HUES48 (cell line): ENCODE results near the gene NCK2.

Experiments
- H3K27ac ChIP-seq: one replicate; pipeline ENCODE4 v1.7.0; 2013; ENCODE audit warnings: low read depth, low read length, inconsistent platforms
- H3K27me3 ChIP-seq: 2 replicates; pipeline ENCODE4 v1.6.1; 2013; ENCODE audit warnings: mild to moderate bottlenecking, low read length; ENCODE audit not compliant: control insufficient read depth, insufficient read depth
- H3K36me3 ChIP-seq: 2 replicates; pipeline ENCODE4 v1.6.1; 2013; ENCODE audit warnings: low read length; ENCODE audit not compliant: control insufficient read depth, insufficient read depth
- H3K4me1 ChIP-seq: 2 replicates; pipeline ENCODE4 v1.6.1; 2013; ENCODE audit warnings: mild to moderate bottlenecking, low read length; ENCODE audit not compliant: control insufficient read depth, insufficient read depth
- H3K4me3 ChIP-seq: 2 replicates; pipeline ENCODE4 v1.5.1; 2013; ENCODE audit warnings: mild to moderate bottlenecking, low read depth, low read length
- H3K9ac ChIP-seq: 2 replicates; pipeline ENCODE4 v1.6.1; 2013; ENCODE audit warnings: mild to moderate bottlenecking, low read depth, low read length, moderate library complexity
- H3K9me3 ChIP-seq: 2 replicates; pipeline ENCODE4 v1.6.1; 2013; ENCODE audit warnings: low read length; ENCODE audit not compliant: control insufficient read depth, insufficient read depth

NCK2 gene

GRCh38 chr2:105794926-105795574 lies 50.3 kb downstream of the NCK2 start:
- H3K4me1 ChIP-seq: peaks cover 49% of the 10 kb centered on the region
- H3K9me3 ChIP-seq: no peaks in the 10 kb centered on the region
- no peaks in the 10 kb centered on the region for H3K36me3 ChIP-seq
- H3K27me3 ChIP-seq: no peaks in the 10 kb centered on the region
- H3K9ac ChIP-seq: no peak overlapping the region
- no peak overlapping the region for H3K4me3 ChIP-seq
- H3K27ac ChIP-seq: no peak overlapping the region

- Histone ChIP-seq H3K27me3 (no peaks in the 10 kb centered on the region), H3K36me3 (no peaks in the 10 kb centered on the region), H3K27ac (peak overlapping the region; percentile 53), H3K4me3 (no peak overlapping the region), H3K4me1 (peaks cover 48% of the 10 kb centered on the region), H3K9me3 (no peaks in the 10 kb centered on the region), H3K9ac (no peak overlapping the region)
Observed at GRCh38 chr2:105795575-105795934, 50.8 kb downstream of the NCK2 start.

GRCh38 chr2:105796131-105796638 lies 51.5 kb downstream of the NCK2 start:
- no peaks in the 10 kb centered on the region for H3K27me3 ChIP-seq
- H3K9ac ChIP-seq: no peak overlapping the region
- peaks cover 47% of the 10 kb centered on the region for H3K4me1 ChIP-seq
- no peaks in the 10 kb centered on the region for H3K36me3 ChIP-seq
- H3K27ac ChIP-seq: peak overlapping the region; percentile 53
- H3K4me3 ChIP-seq: no peak overlapping the region
- H3K9me3 ChIP-seq: no peaks in the 10 kb centered on the region

- Histone ChIP-seq H3K4me3 (no peak overlapping the region), H3K27me3 (no peaks in the 10 kb centered on the region), H3K4me1 (peaks cover 44% of the 10 kb centered on the region), H3K27ac (no peak overlapping the region), H3K9ac (no peak overlapping the region), H3K36me3 (no peaks in the 10 kb centered on the region), H3K9me3 (no peaks in the 10 kb centered on the region)
Observed at GRCh38 chr2:105796791-105797190, 52.1 kb downstream of the NCK2 start.

GRCh38 chr2:105797298-105797819 lies 52.6 kb downstream of the NCK2 start:
- no peaks in the 10 kb centered on the region for H3K36me3 ChIP-seq
- H3K9me3 ChIP-seq: no peaks in the 10 kb centered on the region
- H3K27ac ChIP-seq: no peak overlapping the region
- H3K4me1 ChIP-seq: peaks cover 40% of the 10 kb centered on the region
- no peak overlapping the region for H3K4me3 ChIP-seq
- H3K9ac ChIP-seq: no peak overlapping the region
- no peaks in the 10 kb centered on the region for H3K27me3 ChIP-seq

GRCh38 chr2:105798595-105798994 lies 53.9 kb downstream of the NCK2 start:
- H3K4me1 ChIP-seq: peaks cover 33% of the 10 kb centered on the region
- H3K4me3 ChIP-seq: no peak overlapping the region
- H3K27me3 ChIP-seq: no peaks in the 10 kb centered on the region
- H3K9ac ChIP-seq: no peak overlapping the region
- H3K27ac ChIP-seq: no peak overlapping the region
- H3K9me3 ChIP-seq: no peaks in the 10 kb centered on the region
- H3K36me3 ChIP-seq: no peaks in the 10 kb centered on the region

GRCh38 chr2:105800036-105800713 lies 55.5 kb downstream of the NCK2 start:
- Histone ChIP-seq H3K36me3 (no peaks in the 10 kb centered on the region), H3K9ac (no peak overlapping the region), H3K4me3 (no peak overlapping the region), H3K27ac (no peak overlapping the region), H3K27me3 (no peaks in the 10 kb centered on the region), H3K9me3 (no peaks in the 10 kb centered on the region), H3K4me1 (peaks cover 29% of the 10 kb centered on the region)

- no peak overlapping the region for H3K4me3 ChIP-seq
- H3K36me3 ChIP-seq: no peaks in the 10 kb centered on the region
- no peaks in the 10 kb centered on the region for H3K27me3 ChIP-seq
- H3K9me3 ChIP-seq: no peaks in the 10 kb centered on the region
- H3K4me1 ChIP-seq: peaks cover 20% of the 10 kb centered on the region
- H3K9ac ChIP-seq: no peak overlapping the region
- H3K27ac ChIP-seq: no peak overlapping the region
Observed at GRCh38 chr2:105800953-105801635, 56.4 kb downstream of the NCK2 start.

- Histone ChIP-seq H3K4me3 (no peak overlapping the region), H3K27ac (no peak overlapping the region), H3K9me3 (no peaks in the 10 kb centered on the region), H3K27me3 (no peaks in the 10 kb centered on the region), H3K4me1 (peaks cover 13% of the 10 kb centered on the region), H3K36me3 (no peaks in the 10 kb centered on the region), H3K9ac (no peak overlapping the region)
Observed at GRCh38 chr2:105801961-105802360, 57.2 kb downstream of the NCK2 start.

GRCh38 chr2:105802587-105802986 lies 57.9 kb downstream of the NCK2 start:
- Histone ChIP-seq H3K9ac (no peak overlapping the region), H3K4me1 (peaks cover 7% of the 10 kb centered on the region; the same call in 1 of the 2 replicates), H3K36me3 (no peaks in the 10 kb centered on the region), H3K27ac (no peak overlapping the region), H3K4me3 (no peak overlapping the region), H3K9me3 (no peaks in the 10 kb centered on the region), H3K27me3 (no peaks in the 10 kb centered on the region)

GRCh38 chr2:105803337-105803736 lies 58.6 kb downstream of the NCK2 start:
- peaks cover 3% of the 10 kb centered on the region for H3K4me1 ChIP-seq
- H3K27me3 ChIP-seq: no peaks in the 10 kb centered on the region
- no peak overlapping the region for H3K4me3 ChIP-seq
- no peaks in the 10 kb centered on the region for H3K9me3 ChIP-seq
- H3K36me3 ChIP-seq: no peaks in the 10 kb centered on the region
- H3K27ac ChIP-seq: no peak overlapping the region
- H3K9ac ChIP-seq: no peak overlapping the region
